Urothelium cell line (cell line): Measurements from ENCODE around the gene YBX1.
"Not testable (repeated sequence)": the region's sequence is repeated elsewhere in the genome, so short reads cannot be mapped to it uniquely, and the experiment has no call there.

Source experiments
- DNase-seq: peaks from one replicate; pipeline ENCODE4 v3.0.0; 2011; ENCODE audit warnings: low spot score, mixed read lengths
- FAIRE-seq: peaks from 2 replicates; lab custom pipeline; 2011; peaks lifted over from hg19 to GRCh38; lab: Jason Lieb, UNC

The YBX1 gene

GRCh38 chr1:42746436-42747105 is 64.4 kb downstream of the YBX1 start:
- FAIRE-seq (no peak), DNase-seq (no peak)

DNA sequence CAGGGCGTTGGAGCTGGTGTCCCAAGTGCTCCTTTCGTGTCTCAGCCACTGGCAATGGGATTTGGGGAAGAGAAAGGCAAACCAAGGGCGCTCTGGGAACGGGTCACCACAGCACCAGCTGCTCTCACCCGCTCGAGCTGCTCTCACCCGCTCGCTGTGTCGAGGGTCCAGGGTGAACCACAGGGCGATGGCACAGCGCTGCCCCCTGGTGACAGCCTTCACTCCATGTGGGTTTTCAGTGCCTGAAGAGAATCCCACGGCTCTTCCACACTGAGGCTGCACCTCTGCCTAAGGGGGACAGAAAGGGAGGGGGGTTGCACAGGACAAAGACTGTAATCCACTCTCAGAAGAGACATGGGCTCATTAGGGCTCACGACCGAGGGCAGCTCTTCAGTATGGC is 64.9 kb downstream of the YBX1 start:
- FAIRE-seq: peak; percentile 48
- no peak for DNase-seq

DNA sequence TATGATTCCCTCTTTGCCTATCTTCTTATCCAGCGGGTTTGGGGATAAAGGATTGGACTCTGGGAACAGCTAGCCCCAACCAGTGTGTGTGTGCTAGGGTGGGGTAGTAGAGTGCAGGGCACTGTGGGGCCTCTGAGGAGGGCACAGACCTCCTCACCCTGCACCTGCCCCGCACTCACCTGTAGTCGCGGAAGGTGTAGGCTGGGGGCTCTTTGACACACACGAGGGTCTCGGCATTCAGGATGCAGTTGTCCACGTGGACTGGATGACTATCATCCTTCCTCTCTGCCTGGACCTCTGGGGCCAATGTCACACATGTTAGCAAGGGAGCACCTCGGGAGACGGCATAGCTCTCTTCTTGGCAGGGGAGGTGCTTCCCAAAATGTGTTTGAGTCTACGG is 65.8 kb downstream of the YBX1 start:
- DNase-seq (no peak), FAIRE-seq (peak; percentile 55)

- no peak for FAIRE-seq
Measured at GRCh38 chr1:42748461-42749410, 66.5 kb downstream of the YBX1 start.

GRCh38 chr1:42750041-42750440 is 67.8 kb downstream of the YBX1 start:
- no peak for DNase-seq
- FAIRE-seq: no peak

More at GRCh38 chr1:42748461-42749410, 66.5 kb downstream of the YBX1 start:
- no peak for DNase-seq

DNA sequence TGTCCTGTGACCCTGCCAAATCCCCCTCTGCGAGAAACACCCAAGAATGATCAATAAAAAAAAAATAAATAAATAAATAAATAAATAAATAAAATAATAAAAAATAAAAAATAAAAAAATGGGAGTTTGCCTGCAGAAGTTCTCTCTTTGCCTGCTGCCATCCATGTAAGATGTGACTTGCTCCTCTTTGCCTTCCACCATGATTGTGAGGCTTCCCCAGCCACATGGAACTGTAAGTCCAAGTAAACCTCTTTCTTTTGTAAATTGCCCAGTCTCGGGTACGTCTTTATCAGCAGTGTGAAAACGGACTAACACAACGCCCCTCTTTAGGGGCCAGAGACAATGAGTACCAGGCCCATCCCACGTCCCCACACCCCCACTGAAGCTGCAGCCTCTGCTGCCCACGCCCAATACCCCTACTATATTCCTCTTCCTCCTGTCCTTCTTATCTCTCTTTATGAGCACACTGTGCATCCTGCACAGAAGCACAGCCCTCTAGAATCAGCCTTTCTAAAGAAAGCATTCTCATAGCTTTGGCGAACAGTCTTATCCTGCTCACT is 69.4 kb downstream of the YBX1 start:
- FAIRE-seq: peak; percentile 17
- not testable (repeated sequence) for DNase-seq

DNA sequence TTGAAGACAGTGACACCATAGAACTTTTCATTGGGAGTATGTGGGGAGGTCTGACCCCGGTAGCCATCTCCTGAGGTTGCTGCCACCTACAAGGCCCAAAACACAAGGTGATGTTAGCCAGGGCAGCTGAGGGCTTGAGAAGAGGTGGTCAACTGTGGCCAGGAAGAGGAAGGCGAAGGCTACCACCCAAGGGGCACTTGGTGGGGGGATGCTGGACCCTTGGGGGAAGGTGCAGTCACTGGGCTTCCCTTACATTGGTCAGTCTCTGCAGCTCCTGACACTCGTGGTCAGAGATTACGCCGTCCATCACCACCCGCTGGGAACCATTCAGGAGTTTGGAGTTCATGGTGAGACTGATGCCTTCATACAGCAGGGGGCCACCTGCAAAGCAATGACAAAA is 70.1 kb downstream of the YBX1 start:
- DNase-seq: no peak
- no peak for FAIRE-seq

DNA sequence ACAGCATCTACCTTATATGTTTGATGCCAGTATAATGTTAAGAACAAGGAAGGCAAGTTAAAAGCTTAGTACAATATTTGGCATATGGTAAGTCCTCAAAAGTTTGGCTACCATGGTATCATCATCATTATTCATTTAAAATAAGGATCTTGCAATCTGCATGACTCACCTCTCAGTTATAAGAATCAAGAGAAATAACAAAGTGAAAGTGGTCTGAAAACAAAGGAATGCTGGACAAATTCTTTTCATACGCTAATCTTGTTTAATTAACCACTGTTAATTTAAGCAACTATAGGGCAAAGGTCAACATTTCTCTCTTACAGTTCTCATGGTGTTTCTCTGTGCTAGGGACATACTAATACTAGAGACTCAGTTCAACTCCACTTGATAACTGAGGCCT is 70.9 kb downstream of the YBX1 start:
- FAIRE-seq: no peak
- no peak for DNase-seq
